Fibroblast of skin of back (primary cell): Measurements from ENCODE around the gene RAPGEF2.

Source experiments
- DNase-seq: peaks from one replicate; pipeline ENCODE4 v3.0.0-alpha.2; 2013

Gene RAPGEF2

GRCh38 chr4:159282944-159283343 is 180.1 kb downstream of the RAPGEF2 start:
- DNase-seq = no peak

- peak; percentile 92 for DNase-seq
These were observed 180.8 kb downstream of the RAPGEF2 start for GRCh38 chr4:159283696-159284095.

- DNase-seq = peak; percentile 37
These were observed 181.2 kb downstream of the RAPGEF2 start for GRCh38 chr4:159284113-159284512.

GRCh38 chr4:159284733-159285132 is 181.9 kb downstream of the RAPGEF2 start:
- no peak for DNase-seq

- no peak for DNase-seq
These were observed 184.9 kb downstream of the RAPGEF2 start for GRCh38 chr4:159287767-159288166.

GRCh38 chr4:159289682-159290081 is 186.8 kb downstream of the RAPGEF2 start:
- DNase-seq = no peak

- DNase-seq = peak; percentile 55
These were observed 187.6 kb downstream of the RAPGEF2 start for GRCh38 chr4:159290321-159291030.

- no peak for DNase-seq
These were observed 188.3 kb downstream of the RAPGEF2 start for GRCh38 chr4:159291176-159291575.

- no peak for DNase-seq
These were observed 189.4 kb downstream of the RAPGEF2 start for GRCh38 chr4:159292137-159292896.

GRCh38 chr4:159293811-159294515 is 191.1 kb downstream of the RAPGEF2 start:
- no peak for DNase-seq

GRCh38 chr4:159296061-159296460 is 193.2 kb downstream of the RAPGEF2 start:
- DNase-seq = peak; percentile 76

GRCh38 chr4:159297091-159297490 is 194.2 kb downstream of the RAPGEF2 start:
- DNase-seq = peak; percentile 34

- peak; percentile 85 for DNase-seq
These were observed 195.6 kb downstream of the RAPGEF2 start for GRCh38 chr4:159298502-159298901.

- DNase-seq = no peak
These were observed 200.6 kb downstream of the RAPGEF2 start for GRCh38 chr4:159303435-159303834.

GRCh38 chr4:159305129-159305528 is 202.2 kb downstream of the RAPGEF2 start:
- no peak for DNase-seq

GRCh38 chr4:159307929-159308328 is 205.1 kb downstream of the RAPGEF2 start:
- no peak for DNase-seq

- DNase-seq = peak; percentile 70
These were observed 205.9 kb downstream of the RAPGEF2 start for GRCh38 chr4:159308566-159309340.

GRCh38 chr4:159312236-159312635 is 209.4 kb downstream of the RAPGEF2 start:
- no peak for DNase-seq

- DNase-seq = peak; percentile 23
These were observed 213.0 kb downstream of the RAPGEF2 start for GRCh38 chr4:159315879-159316278.

- DNase-seq = no peak
These were observed 214.3 kb downstream of the RAPGEF2 start for GRCh38 chr4:159317203-159317602.

- no peak for DNase-seq
These were observed 216.1 kb downstream of the RAPGEF2 start for GRCh38 chr4:159319027-159319426.

GRCh38 chr4:159326480-159326879 is 223.6 kb downstream of the RAPGEF2 start:
- DNase-seq = no peak

GRCh38 chr4:159328766-159329165 is 225.9 kb downstream of the RAPGEF2 start:
- no peak for DNase-seq
